Measurements from ENCODE around the gene RHOF.
"Not testable (repeated sequence)": the region's sequence is repeated elsewhere in the genome, so short reads cannot be mapped to it uniquely, and the experiment has no call there.

The RHOF gene

GRCh38 chr12:121791671-121792551, 1.6 kb downstream of the RHOF start:
- Histone ChIP-seq H3K4me1 (ENCODE audit: control insufficient read depth in 2 of 2, insufficient read depth in 2 of 2, low read length in 2 of 2) (peaks cover 49 to 68% of the 10 kb centered on the region in 2 donors), H3K27ac (ENCODE audit: low read depth in 2 of 2, low read length in 2 of 2) (peak overlapping the region; percentile 76 to 91), H3K36me3 (ENCODE audit: control insufficient read depth in 2 of 2, insufficient read depth in 2 of 2, low read length in 2 of 2) (peaks cover 0 to 8% of the 10 kb centered on the region in 2 donors), H3K27me3 (ENCODE audit: control insufficient read depth in 2 of 2, insufficient read depth in 2 of 2, low read length in 2 of 2) (no peaks in the 10 kb centered on the region), H3K4me3 (ENCODE audit: low read length in 2 of 2) (peak overlapping the region; percentile 64 to 79), H3K9me3 (ENCODE audit: control insufficient read depth in 2 of 2, low read length in 2 of 2) (no peaks in the 10 kb centered on the region), H3K9ac (ENCODE audit: low read depth in 1 of 2, low read length in 2 of 2) (peak overlapping the region; percentile 74 to 79)

- H3K9me3 ChIP-seq (ENCODE audit: control insufficient read depth in 2 of 2, low read length in 2 of 2); H3K27me3 ChIP-seq (ENCODE audit: control insufficient read depth in 2 of 2, insufficient read depth in 2 of 2, low read length in 2 of 2); H3K36me3 ChIP-seq (ENCODE audit: control insufficient read depth in 2 of 2, insufficient read depth in 2 of 2, low read length in 2 of 2): not testable (repeated sequence)
- H3K27ac ChIP-seq (ENCODE audit: low read depth in 2 of 2, low read length in 2 of 2): peak overlapping the region in 1 of 2 donors; percentile 89
- peak overlapping the region in 1 of 2 donors; percentile 58 for H3K4me3 ChIP-seq (ENCODE audit: low read length in 2 of 2)
- peak overlapping the region; percentile 40 to 68 for H3K9ac ChIP-seq (ENCODE audit: low read depth in 1 of 2, low read length in 2 of 2)
- peaks cover 40 to 62% of the 10 kb centered on the region in 2 donors for H3K4me1 ChIP-seq (ENCODE audit: control insufficient read depth in 2 of 2, insufficient read depth in 2 of 2, low read length in 2 of 2)
These were observed 2.7 kb downstream of the RHOF start for GRCh38 chr12:121790785-121791184.

GRCh38 chr12:121789800-121790728, 3.4 kb downstream of the RHOF start:
- H3K27me3 ChIP-seq (ENCODE audit: control insufficient read depth in 2 of 2, insufficient read depth in 2 of 2, low read length in 2 of 2): no peaks in the 10 kb centered on the region
- peak overlapping the region; percentile 40 to 68 for H3K9ac ChIP-seq (ENCODE audit: low read depth in 1 of 2, low read length in 2 of 2)
- no peaks in the 10 kb centered on the region for H3K9me3 ChIP-seq (ENCODE audit: control insufficient read depth in 2 of 2, low read length in 2 of 2)
- peak overlapping the region; percentile 71 to 89 for H3K27ac ChIP-seq (ENCODE audit: low read depth in 2 of 2, low read length in 2 of 2)
- H3K36me3 ChIP-seq (ENCODE audit: control insufficient read depth in 2 of 2, insufficient read depth in 2 of 2, low read length in 2 of 2): peaks cover 0 to under 1% of the 10 kb centered on the region in 2 donors
- H3K4me3 ChIP-seq (ENCODE audit: low read length in 2 of 2): peak overlapping the region in 1 of 2 donors; percentile 58
- H3K4me1 ChIP-seq (ENCODE audit: control insufficient read depth in 2 of 2, insufficient read depth in 2 of 2, low read length in 2 of 2): peaks cover 34 to 55% of the 10 kb centered on the region in 2 donors

GRCh38 chr12:121789233-121789781, 4.2 kb downstream of the RHOF start:
- peak overlapping the region; percentile 71 to 89 for H3K27ac ChIP-seq (ENCODE audit: low read depth in 2 of 2, low read length in 2 of 2)
- H3K27me3 ChIP-seq (ENCODE audit: control insufficient read depth in 2 of 2, insufficient read depth in 2 of 2, low read length in 2 of 2): no peaks in the 10 kb centered on the region
- H3K36me3 ChIP-seq (ENCODE audit: control insufficient read depth in 2 of 2, insufficient read depth in 2 of 2, low read length in 2 of 2): no peaks in the 10 kb centered on the region
- H3K4me1 ChIP-seq (ENCODE audit: control insufficient read depth in 2 of 2, insufficient read depth in 2 of 2, low read length in 2 of 2): peaks cover 26 to 48% of the 10 kb centered on the region in 2 donors
- H3K9me3 ChIP-seq (ENCODE audit: control insufficient read depth in 2 of 2, low read length in 2 of 2): no peaks in the 10 kb centered on the region
- peak overlapping the region in 1 of 2 donors; percentile 52 for H3K9ac ChIP-seq (ENCODE audit: low read depth in 1 of 2, low read length in 2 of 2)
- H3K4me3 ChIP-seq (ENCODE audit: low read length in 2 of 2): peak overlapping the region in 1 of 2 donors; percentile 50

- no peaks in the 10 kb centered on the region for H3K27me3 ChIP-seq (ENCODE audit: control insufficient read depth in 2 of 2, insufficient read depth in 2 of 2, low read length in 2 of 2)
- H3K27ac ChIP-seq (ENCODE audit: low read depth in 2 of 2, low read length in 2 of 2): peak overlapping the region; percentile 9 to 89
- H3K4me1 ChIP-seq (ENCODE audit: control insufficient read depth in 2 of 2, insufficient read depth in 2 of 2, low read length in 2 of 2): peaks cover 19 to 41% of the 10 kb centered on the region in 2 donors
- no peaks in the 10 kb centered on the region for H3K36me3 ChIP-seq (ENCODE audit: control insufficient read depth in 2 of 2, insufficient read depth in 2 of 2, low read length in 2 of 2)
- no peak overlapping the region for H3K4me3 ChIP-seq (ENCODE audit: low read length in 2 of 2)
- H3K9me3 ChIP-seq (ENCODE audit: control insufficient read depth in 2 of 2, low read length in 2 of 2): no peaks in the 10 kb centered on the region
- peak overlapping the region in 1 of 2 donors; percentile 52 for H3K9ac ChIP-seq (ENCODE audit: low read depth in 1 of 2, low read length in 2 of 2)
These were observed 5.2 kb downstream of the RHOF start for GRCh38 chr12:121788176-121788818.

- Histone ChIP-seq H3K27me3 (ENCODE audit: control insufficient read depth in 2 of 2, insufficient read depth in 2 of 2, low read length in 2 of 2) (no peaks in the 10 kb centered on the region), H3K27ac (ENCODE audit: low read depth in 2 of 2, low read length in 2 of 2) (peak overlapping the region; percentile 53 to 73), H3K4me1 (ENCODE audit: control insufficient read depth in 2 of 2, insufficient read depth in 2 of 2, low read length in 2 of 2) (peaks cover 19 to 33% of the 10 kb centered on the region in 2 donors), H3K4me3 (ENCODE audit: low read length in 2 of 2) (no peak overlapping the region), H3K9ac (ENCODE audit: low read depth in 1 of 2, low read length in 2 of 2) (peak overlapping the region; percentile 9 to 24), H3K36me3 (ENCODE audit: control insufficient read depth in 2 of 2, insufficient read depth in 2 of 2, low read length in 2 of 2) (no peaks in the 10 kb centered on the region), H3K9me3 (ENCODE audit: control insufficient read depth in 2 of 2, low read length in 2 of 2) (no peaks in the 10 kb centered on the region)
These were observed 6.1 kb downstream of the RHOF start for GRCh38 chr12:121787063-121788025.

GRCh38 chr12:121786440-121786825, 7.1 kb downstream of the RHOF start:
- Histone ChIP-seq H3K9me3 (ENCODE audit: control insufficient read depth in 2 of 2, low read length in 2 of 2) (no peaks in the 10 kb centered on the region), H3K36me3 (ENCODE audit: control insufficient read depth in 2 of 2, insufficient read depth in 2 of 2, low read length in 2 of 2) (no peaks in the 10 kb centered on the region), H3K27ac (ENCODE audit: low read depth in 2 of 2, low read length in 2 of 2) (peak overlapping the region; percentile 55 to 63), H3K4me1 (ENCODE audit: control insufficient read depth in 2 of 2, insufficient read depth in 2 of 2, low read length in 2 of 2) (peaks cover 19 to 24% of the 10 kb centered on the region in 2 donors), H3K9ac (ENCODE audit: low read depth in 1 of 2, low read length in 2 of 2) (peak overlapping the region in 1 of 2 donors; percentile 41), H3K4me3 (ENCODE audit: low read length in 2 of 2) (no peak overlapping the region), H3K27me3 (ENCODE audit: control insufficient read depth in 2 of 2, insufficient read depth in 2 of 2, low read length in 2 of 2) (no peaks in the 10 kb centered on the region)

- Histone ChIP-seq H3K27ac (ENCODE audit: low read depth in 2 of 2, low read length in 2 of 2) (peak overlapping the region in 1 of 2 donors; percentile 38), H3K4me3 (ENCODE audit: low read length in 2 of 2) (no peak overlapping the region), H3K36me3 (ENCODE audit: control insufficient read depth in 2 of 2, insufficient read depth in 2 of 2, low read length in 2 of 2) (peaks cover 0 to 3% of the 10 kb centered on the region in 2 donors), H3K27me3 (ENCODE audit: control insufficient read depth in 2 of 2, insufficient read depth in 2 of 2, low read length in 2 of 2) (no peaks in the 10 kb centered on the region), H3K9ac (ENCODE audit: low read depth in 1 of 2, low read length in 2 of 2) (no peak overlapping the region), H3K9me3 (ENCODE audit: control insufficient read depth in 2 of 2, low read length in 2 of 2) (no peaks in the 10 kb centered on the region), H3K4me1 (ENCODE audit: control insufficient read depth in 2 of 2, insufficient read depth in 2 of 2, low read length in 2 of 2) (peaks cover 11 to 14% of the 10 kb centered on the region in 2 donors)
These were observed 9.0 kb downstream of the RHOF start for GRCh38 chr12:121784460-121784859.

Data from mucosa of rectum (tissue), 2 donors.